AG04450 (cell line): Measurements from ENCODE around the gene TANK. TPM values are rescaled to one million over a fixed set of nuclear protein-coding genes. Genes with fewer than 3 reads are reported as not detected.

Experiments
- CTCF ChIA-PET: fragments of 300-600, 350-600 bp; formaldehyde crosslinking; extraction: SDS; loops from one replicate; lab custom pipeline; 2022; ENCODE audit warnings: antibody characterized with exemption, inconsistent platforms; lab: Charles Lee
- POLR2A ChIA-PET: fragments of 350-600 bp; formaldehyde crosslinking; extraction: SDS; loops from one replicate; lab custom pipeline; 2021; ENCODE audit warnings: antibody characterized with exemption, inconsistent platforms; lab: Yijun Ruan, JAX
- DNase-seq: peaks from one replicate; pipeline ENCODE4 v3.0.0-alpha.2; 2011; ENCODE audit warnings: low read depth, low spot score
- H3K27ac ChIP-seq: one replicate; pipeline ENCODE4 v1.5.1; 2012; ENCODE audit warnings: low read depth, low read length, control low read depth
- H3K27me3 ChIP-seq: one replicate; pipeline ENCODE4 v1.6.0; 2012; ENCODE audit warnings: low read length; ENCODE audit not compliant: control insufficient read depth, insufficient read depth
- H3K4me3 ChIP-seq: 2 replicates; pipeline ENCODE4 v1.5.1; 2011; ENCODE audit warnings: mild to moderate bottlenecking, low read depth, low read length, control low read depth
- H3K9me3 ChIP-seq: 2 replicates; pipeline ENCODE4 v1.5.1; 2012; ENCODE audit warnings: low read length; ENCODE audit not compliant: control insufficient read depth, insufficient read depth
- polyA plus RNA-seq: library from polyadenylated mRNA; depleted of rRNA; stranded (reverse); fragments of >200 nt; gene quantifications from 2 replicates; pipeline ENCODE4 v1.2.3, GENCODE V29; 2011
- TF ChIP-seq, protein P1 (sequence below): IDR thresholded peaks from 2 replicates; pipeline ENCODE4 v1.5.1; 2011; ENCODE audit warnings: low read depth, low read length, control low read depth, inconsistent platforms

The TANK gene
- polyA plus RNA-seq, 1 experiment, result 56.6 TPM

- TF ChIP-seq, protein P1, sequence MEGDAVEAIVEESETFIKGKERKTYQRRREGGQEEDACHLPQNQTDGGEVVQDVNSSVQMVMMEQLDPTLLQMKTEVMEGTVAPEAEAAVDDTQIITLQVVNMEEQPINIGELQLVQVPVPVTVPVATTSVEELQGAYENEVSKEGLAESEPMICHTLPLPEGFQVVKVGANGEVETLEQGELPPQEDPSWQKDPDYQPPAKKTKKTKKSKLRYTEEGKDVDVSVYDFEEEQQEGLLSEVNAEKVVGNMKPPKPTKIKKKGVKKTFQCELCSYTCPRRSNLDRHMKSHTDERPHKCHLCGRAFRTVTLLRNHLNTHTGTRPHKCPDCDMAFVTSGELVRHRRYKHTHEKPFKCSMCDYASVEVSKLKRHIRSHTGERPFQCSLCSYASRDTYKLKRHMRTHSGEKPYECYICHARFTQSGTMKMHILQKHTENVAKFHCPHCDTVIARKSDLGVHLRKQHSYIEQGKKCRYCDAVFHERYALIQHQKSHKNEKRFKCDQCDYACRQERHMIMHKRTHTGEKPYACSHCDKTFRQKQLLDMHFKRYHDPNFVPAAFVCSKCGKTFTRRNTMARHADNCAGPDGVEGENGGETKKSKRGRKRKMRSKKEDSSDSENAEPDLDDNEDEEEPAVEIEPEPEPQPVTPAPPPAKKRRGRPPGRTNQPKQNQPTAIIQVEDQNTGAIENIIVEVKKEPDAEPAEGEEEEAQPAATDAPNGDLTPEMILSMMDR, result no peak
- H3K4me3 ChIP-seq, result no peak overlapping the region
- H3K27me3 ChIP-seq, result no peaks in the 10 kb centered on the region
- ChIA-PET CTCF (interaction anchor here (0.6 to 1.3 kb wide), 3 partner anchors 32 to 70 kb away, joined by 4 to 5 read pairs (median 4); no protein-coding TSS in a partner anchor), POLR2A (no interaction called here)
- no peak for DNase-seq
- no peaks in the 10 kb centered on the region for H3K9me3 ChIP-seq
- no peak overlapping the region for H3K27ac ChIP-seq
These were observed 26.9 kb upstream of the TANK start for GRCh38 chr2:161133366-161133765.

GRCh38 chr2:161134547-161135518 lies 25.4 kb upstream of the TANK start:
- TF ChIP-seq, protein P1, result no peak
- no peak for DNase-seq
- Histone ChIP-seq H3K27me3 (no peaks in the 10 kb centered on the region), H3K4me3 (no peak overlapping the region), H3K27ac (no peak overlapping the region), H3K9me3 (no peaks in the 10 kb centered on the region)
- CTCF ChIA-PET, result interaction anchor here (1.4 kb wide), 1 partner anchor 71 kb away, joined by 3 read pairs; no protein-coding TSS in a partner anchor
- POLR2A ChIA-PET, result no interaction called here

- Histone ChIP-seq H3K27ac (no peak overlapping the region), H3K9me3 (no peaks in the 10 kb centered on the region), H3K27me3 (no peaks in the 10 kb centered on the region), H3K4me3 (no peak overlapping the region)
- no peak for DNase-seq
- ChIA-PET POLR2A (no interaction called here), CTCF (interaction anchor here (1.4 kb wide), 1 partner anchor 72 kb away, joined by 3 read pairs; no protein-coding TSS in a partner anchor)
- TF ChIP-seq, protein P1, result no peak
These were observed 24.2 kb upstream of the TANK start for GRCh38 chr2:161135951-161136593.

DNA sequence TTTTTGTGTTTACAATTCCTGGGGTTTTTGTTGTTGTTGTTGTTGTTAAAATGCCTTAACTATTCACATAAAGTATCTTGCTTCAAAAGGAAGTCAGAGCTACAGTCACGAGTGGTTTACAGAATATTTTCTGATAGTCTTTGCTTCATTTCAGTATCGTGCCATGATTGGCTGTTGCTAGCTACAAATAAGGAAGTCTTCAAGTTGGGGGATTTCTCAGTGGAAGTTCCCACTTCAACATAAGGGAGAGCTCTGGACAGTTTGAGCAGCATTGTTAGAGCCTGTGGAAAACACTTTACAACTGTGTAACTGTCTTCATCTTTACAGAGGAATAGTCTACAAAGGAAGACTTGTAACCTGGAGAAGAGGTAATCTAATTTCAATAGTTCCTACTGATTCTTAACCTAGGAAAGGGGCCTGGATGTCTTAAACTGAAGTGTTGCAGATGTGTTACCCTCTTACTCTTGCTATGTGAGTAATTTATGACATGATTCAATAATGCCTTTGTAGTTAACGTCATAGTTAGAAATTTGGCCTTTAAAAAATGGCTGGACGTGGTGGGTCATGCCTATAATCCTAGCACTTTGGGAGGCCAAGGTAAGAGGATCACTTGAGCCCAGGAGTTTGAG lies 23.4 kb upstream of the TANK start:
- no peak overlapping the region for H3K27ac ChIP-seq
- no peaks in the 10 kb centered on the region for H3K9me3 ChIP-seq
- no peaks in the 10 kb centered on the region for H3K27me3 ChIP-seq
- H3K4me3 ChIP-seq, result no peak overlapping the region
- DNase-seq, result peak; percentile 13
- ChIA-PET CTCF (no interaction called here), POLR2A (no interaction called here)
- TF ChIP-seq, protein P1, result no peak
